LNCAP (cell line): ENCODE measurements around the gene SLC8A2.

Source experiments
- TF ChIP-seq, protein P1 (sequence below): fragments of 450-650 bp; IDR thresholded peaks from 2 replicates; pipeline ENCODE4 v1.5.1; 2017; ENCODE audit warnings: mild to moderate bottlenecking

The SLC8A2 gene

DNA sequence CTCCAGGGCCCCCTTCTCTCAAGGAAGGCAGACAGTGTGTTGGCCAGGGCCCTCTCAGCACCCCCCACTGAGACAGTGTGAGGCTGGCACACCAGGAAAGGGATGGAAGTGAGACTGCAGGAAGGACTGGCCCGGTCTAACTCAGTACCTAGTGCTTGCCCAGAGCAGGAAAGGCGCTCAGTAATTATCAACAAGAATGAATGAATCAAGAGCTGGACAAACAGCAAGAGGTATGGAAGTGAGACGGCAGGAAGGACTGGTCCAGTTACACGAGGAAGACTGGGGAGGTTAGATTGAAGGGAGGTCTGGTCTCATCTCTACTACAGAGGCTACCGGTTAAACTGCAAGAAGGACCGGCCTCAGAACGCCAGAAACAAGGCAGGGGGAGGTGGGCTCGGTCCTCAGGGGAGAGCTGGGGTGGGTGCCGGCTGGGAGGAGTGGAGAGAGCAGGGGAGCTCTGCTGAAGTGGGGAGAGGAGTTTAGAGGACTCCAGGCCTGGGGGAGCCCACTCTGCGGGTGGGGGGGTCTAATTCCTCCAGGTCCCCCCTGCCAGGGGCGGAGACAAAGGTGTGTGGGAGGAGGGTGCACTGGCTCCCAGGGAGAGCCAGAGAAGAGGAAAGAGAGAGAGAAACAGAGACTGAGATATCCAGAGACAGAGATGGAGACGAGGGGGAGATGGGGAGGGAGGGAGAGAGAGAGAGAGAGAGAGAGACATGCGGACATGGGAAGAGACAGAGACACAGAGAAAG is 1.1 kb downstream of the SLC8A2 start:
- TF ChIP-seq, protein P1, sequence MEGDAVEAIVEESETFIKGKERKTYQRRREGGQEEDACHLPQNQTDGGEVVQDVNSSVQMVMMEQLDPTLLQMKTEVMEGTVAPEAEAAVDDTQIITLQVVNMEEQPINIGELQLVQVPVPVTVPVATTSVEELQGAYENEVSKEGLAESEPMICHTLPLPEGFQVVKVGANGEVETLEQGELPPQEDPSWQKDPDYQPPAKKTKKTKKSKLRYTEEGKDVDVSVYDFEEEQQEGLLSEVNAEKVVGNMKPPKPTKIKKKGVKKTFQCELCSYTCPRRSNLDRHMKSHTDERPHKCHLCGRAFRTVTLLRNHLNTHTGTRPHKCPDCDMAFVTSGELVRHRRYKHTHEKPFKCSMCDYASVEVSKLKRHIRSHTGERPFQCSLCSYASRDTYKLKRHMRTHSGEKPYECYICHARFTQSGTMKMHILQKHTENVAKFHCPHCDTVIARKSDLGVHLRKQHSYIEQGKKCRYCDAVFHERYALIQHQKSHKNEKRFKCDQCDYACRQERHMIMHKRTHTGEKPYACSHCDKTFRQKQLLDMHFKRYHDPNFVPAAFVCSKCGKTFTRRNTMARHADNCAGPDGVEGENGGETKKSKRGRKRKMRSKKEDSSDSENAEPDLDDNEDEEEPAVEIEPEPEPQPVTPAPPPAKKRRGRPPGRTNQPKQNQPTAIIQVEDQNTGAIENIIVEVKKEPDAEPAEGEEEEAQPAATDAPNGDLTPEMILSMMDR, result no peak

DNA sequence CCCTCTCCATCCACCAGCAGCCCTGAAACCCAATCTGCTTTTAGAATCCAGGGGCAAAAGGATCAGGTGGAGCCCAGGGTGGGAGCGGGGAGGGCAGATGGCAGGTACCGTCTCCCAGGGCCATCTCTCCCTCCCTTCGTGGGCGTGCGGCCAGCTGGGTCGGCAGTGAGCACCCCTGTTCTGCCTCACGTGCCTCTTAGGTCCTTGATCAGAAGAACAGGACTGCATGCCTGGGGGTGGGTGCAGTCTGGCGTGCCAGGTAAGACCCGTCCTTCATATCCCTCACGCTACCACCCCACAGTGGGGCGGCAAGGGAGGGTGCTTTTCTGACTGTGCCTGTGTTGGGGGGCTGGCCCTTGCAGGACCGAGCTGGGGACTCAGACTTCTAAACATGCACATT is 2.0 kb downstream of the SLC8A2 start:
- TF ChIP-seq, protein P1, result no peak

DNA sequence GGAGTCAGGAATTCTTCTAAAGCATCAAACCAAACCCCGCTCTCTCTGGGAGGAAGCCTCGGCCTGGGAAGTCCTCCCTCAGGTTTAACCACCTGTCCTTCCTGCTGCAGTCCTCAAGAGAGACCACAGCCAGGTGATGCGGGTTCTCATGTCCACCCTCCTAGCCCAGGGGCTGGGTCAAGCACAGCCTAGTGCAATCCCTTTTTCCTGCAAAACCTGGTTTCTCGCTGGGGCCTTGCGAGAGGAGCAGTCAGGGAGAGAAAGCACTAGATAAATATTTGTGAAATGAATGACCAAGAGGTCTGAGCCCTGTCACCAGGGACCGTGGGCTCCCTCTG is 2.4 kb downstream of the SLC8A2 start:
- TF ChIP-seq, protein P1, result no peak

DNA sequence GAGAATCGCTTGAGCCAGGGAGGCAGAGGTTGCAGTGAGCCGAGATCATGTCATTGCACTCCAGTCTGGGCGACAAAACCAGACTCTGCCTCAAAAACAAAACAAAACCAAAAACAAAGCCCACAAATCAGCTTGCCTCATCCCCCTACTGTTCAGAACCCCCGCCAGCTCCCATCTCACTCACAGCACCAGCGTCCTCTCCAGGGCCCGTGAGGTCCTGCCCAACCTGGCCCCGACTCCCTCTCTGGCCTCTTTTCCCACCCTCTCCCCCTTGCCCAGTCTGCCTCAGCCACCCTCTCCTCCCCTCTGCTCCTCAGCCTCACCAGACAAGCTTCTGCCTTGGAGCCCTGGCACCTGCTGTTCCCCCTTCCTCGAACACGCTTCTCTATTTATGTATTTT is 3.8 kb downstream of the SLC8A2 start:
- TF ChIP-seq, protein P1, result no peak

DNA sequence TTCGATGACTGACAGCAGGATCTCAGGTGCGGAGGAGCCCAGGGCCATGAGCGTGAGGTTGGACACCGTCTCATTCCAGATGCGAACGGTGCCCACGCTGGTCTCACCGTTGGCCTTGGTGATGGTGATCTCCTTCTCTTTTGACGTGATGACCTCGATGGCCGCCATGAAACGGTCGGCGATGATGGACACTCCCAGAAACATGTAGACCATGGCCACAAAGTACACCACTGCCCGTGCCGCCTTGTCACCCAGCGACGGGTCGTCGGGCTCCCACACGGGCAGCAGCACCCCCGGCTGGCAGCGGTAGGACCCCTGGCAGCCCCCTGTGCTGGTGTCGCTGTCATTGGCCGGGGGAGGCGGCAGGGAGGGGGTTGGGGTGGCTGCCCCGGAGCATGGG is 5.7 kb downstream of the SLC8A2 start:
- TF ChIP-seq, protein P1, result no peak

DNA sequence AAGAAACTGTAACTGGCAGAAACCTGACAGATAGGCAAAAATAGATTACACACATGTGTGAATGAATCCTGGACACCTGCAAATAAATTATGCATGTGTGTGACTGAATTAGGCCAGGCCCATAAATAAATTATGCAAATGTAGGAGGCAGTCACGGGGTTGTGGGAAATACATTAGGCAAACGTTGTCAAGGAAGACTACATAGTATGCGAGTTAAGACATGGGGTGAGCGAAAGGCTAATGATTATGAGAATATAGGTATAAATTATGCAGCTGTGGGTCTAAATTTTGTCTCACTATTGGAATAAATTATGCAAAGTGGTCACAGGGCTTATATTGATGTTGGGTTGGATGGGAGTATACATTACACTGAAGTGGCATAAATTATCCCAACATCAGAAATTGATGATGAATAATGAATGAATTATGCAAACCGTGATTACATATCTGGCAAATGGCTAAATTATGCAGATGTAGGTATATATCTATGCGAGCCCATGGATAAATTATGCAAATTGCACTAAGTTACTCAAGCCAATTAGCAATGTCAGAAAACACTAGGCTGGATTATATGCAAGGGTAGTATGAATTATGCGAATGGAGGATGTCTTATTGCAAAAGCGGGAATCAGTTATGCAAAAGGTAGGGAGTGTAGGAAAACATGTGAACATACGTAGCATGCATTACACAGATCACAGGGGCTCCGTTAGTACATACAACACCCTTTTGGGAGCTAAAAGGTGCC is 6.8 kb downstream of the SLC8A2 start:
- TF ChIP-seq, protein P1, result no peak

DNA sequence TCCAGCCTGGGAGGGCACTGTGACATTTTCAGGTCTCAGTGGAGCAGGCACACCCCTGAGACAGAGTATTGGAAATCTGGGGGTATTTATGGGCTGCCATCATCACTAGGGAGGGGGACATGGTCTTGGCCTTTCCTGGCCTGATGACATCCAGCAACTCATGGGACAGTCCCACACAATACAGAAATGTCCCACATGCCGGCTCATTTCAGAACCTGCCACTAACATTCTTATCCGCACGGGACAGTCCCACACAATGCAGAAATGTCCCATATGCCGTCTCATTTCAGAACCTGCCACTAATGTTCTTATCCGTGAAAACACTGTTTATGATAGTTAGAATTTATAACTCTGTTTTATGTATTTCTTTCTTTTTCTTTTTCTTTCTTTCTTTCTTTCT is 9.8 kb downstream of the SLC8A2 start:
- TF ChIP-seq, protein P1, result no peak
